ENCODE results near the gene PPM1F. TPM values are rescaled to one million over a fixed set of nuclear protein-coding genes. Genes with fewer than 3 reads are reported as not detected.

PPM1F gene
- polyA plus RNA-seq, 1 donor (not counting 4 experiments of a cell fraction or from before 2014, with no cell fraction given) = 18.2 TPM

- Histone ChIP-seq H3K27me3 (ENCODE audit: control insufficient read depth, extremely low read depth, insufficient read depth, low read length) (no peaks in the 10 kb centered on the region), H3K27ac (ENCODE audit: control insufficient read depth, insufficient read depth, low read length) (no peak overlapping the region), H3K36me3 (ENCODE audit: control insufficient read depth in 2 of 2, extremely low read depth in 1 of 2, insufficient read depth in 2 of 2, low read length in 2 of 2) (peaks cover 52 to 64% of the 10 kb centered on the region in 2 experiments), H3K9me3 (ENCODE audit: control insufficient read depth, low read depth, low read length) (no peaks in the 10 kb centered on the region), H3K4me1 (ENCODE audit: control insufficient read depth, extremely low read depth, insufficient read depth, low read length) (no peaks in the 10 kb centered on the region), H3K9me1 (ENCODE audit: control insufficient read depth, extremely low read depth, insufficient read depth, low read length) (no peaks in the 10 kb centered on the region), H4K20me1 (ENCODE audit: control insufficient read depth, extremely low read depth, insufficient read depth, low read length) (no peaks in the 10 kb centered on the region), H3K4me2 (ENCODE audit: control insufficient read depth, extremely low read depth, insufficient read depth, low read depth, low read length) (no peak overlapping the region), H2AFZ (ENCODE audit: control insufficient read depth, low read length) (no peak overlapping the region), H3K79me2 (ENCODE audit: control insufficient read depth, insufficient read depth, low read length) (no peaks in the 10 kb centered on the region), H3K4me3 (ENCODE audit: control insufficient read depth in 2 of 3, extremely low read depth in 1 of 3, insufficient read depth in 2 of 3, low read depth in 1 of 3, low read length in 3 of 3) (no peak overlapping the region), H3K9ac (ENCODE audit: control insufficient read depth, extremely low read depth, insufficient read depth, low read length) (no peak overlapping the region)
- no peak for DNase-seq (ENCODE audit: low read depth, low spot score)
- no peak for TF ChIP-seq EZH2 (IDR thresholded peaks at IDR 0.05; ENCODE audit: low read length)
- TF ChIP-seq CTCF (optimal IDR thresholded peaks at IDR 0.05 in 1 of 3, IDR thresholded peaks at IDR 0.05 in 1 of 3, conservative IDR thresholded peaks at IDR 0.05 in 1 of 3; ENCODE audit: extremely low read depth in 1 of 3, insufficient read depth in 2 of 3, low read length in 3 of 3) = no peak
- no peak for FAIRE-seq
- dilution Hi-C loops (cut with MboI; ENCODE audit: extremely low pct_ligation_motif_present, low sequenced_read_pairs) = no loop called here
These were observed 11.2 kb upstream of the PPM1F start for GRCh38 chr22:21963790-21964211.

GRCh38 chr22:21963286-21963685 lies 10.6 kb upstream of the PPM1F start:
- no peak for FAIRE-seq
- Histone ChIP-seq H3K4me2 (ENCODE audit: control insufficient read depth, extremely low read depth, insufficient read depth, low read depth, low read length) (no peak overlapping the region), H3K9ac (ENCODE audit: control insufficient read depth, extremely low read depth, insufficient read depth, low read length) (no peak overlapping the region), H2AFZ (ENCODE audit: control insufficient read depth, low read length) (no peak overlapping the region), H3K36me3 (ENCODE audit: control insufficient read depth in 2 of 2, extremely low read depth in 1 of 2, insufficient read depth in 2 of 2, low read length in 2 of 2) (peaks cover 54 to 63% of the 10 kb centered on the region in 2 experiments), H4K20me1 (ENCODE audit: control insufficient read depth, extremely low read depth, insufficient read depth, low read length) (no peaks in the 10 kb centered on the region), H3K4me1 (ENCODE audit: control insufficient read depth, extremely low read depth, insufficient read depth, low read length) (no peaks in the 10 kb centered on the region), H3K27me3 (ENCODE audit: control insufficient read depth, extremely low read depth, insufficient read depth, low read length) (no peaks in the 10 kb centered on the region), H3K9me3 (ENCODE audit: control insufficient read depth, low read depth, low read length) (no peaks in the 10 kb centered on the region), H3K27ac (ENCODE audit: control insufficient read depth, insufficient read depth, low read length) (no peak overlapping the region), H3K9me1 (ENCODE audit: control insufficient read depth, extremely low read depth, insufficient read depth, low read length) (no peaks in the 10 kb centered on the region), H3K4me3 (ENCODE audit: control insufficient read depth in 2 of 3, extremely low read depth in 1 of 3, insufficient read depth in 2 of 3, low read depth in 1 of 3, low read length in 3 of 3) (no peak overlapping the region), H3K79me2 (ENCODE audit: control insufficient read depth, insufficient read depth, low read length) (no peaks in the 10 kb centered on the region)
- dilution Hi-C loops (cut with MboI; ENCODE audit: extremely low pct_ligation_motif_present, low sequenced_read_pairs) = no loop called here
- TF ChIP-seq CTCF (optimal IDR thresholded peaks at IDR 0.05 in 1 of 3, IDR thresholded peaks at IDR 0.05 in 1 of 3, conservative IDR thresholded peaks at IDR 0.05 in 1 of 3; ENCODE audit: extremely low read depth in 1 of 3, insufficient read depth in 2 of 3, low read length in 3 of 3) (no peak), EZH2 (IDR thresholded peaks at IDR 0.05; ENCODE audit: low read length) (no peak)
- no peak for DNase-seq (ENCODE audit: low read depth, low spot score)

Measured in keratinocyte (primary cell).